GM12878 (cell line): ENCODE results near the gene NDUFB7.

Experiments
- MXI1 ChIP-seq: fragments of 150-350 bp; IDR thresholded peaks from 2 replicates; pipeline ENCODE4 v1.6.1; 2011; ENCODE audit warnings: low read depth, mild to moderate bottlenecking, inconsistent platforms, low read length, improper control_type of control experiment
- NFIC ChIP-seq: IDR thresholded peaks from 2 replicates; pipeline ENCODE4 v1.6.1; 2012; ENCODE audit warnings: low read depth, mild to moderate bottlenecking, inconsistent platforms, low read length, moderate library complexity
- POLR2AphosphoS5 ChIP-seq: IDR thresholded peaks from 2 replicates; pipeline ENCODE4 v1.6.1; 2011; ENCODE audit warnings: mild to moderate bottlenecking, low read length, inconsistent platforms

DNA sequence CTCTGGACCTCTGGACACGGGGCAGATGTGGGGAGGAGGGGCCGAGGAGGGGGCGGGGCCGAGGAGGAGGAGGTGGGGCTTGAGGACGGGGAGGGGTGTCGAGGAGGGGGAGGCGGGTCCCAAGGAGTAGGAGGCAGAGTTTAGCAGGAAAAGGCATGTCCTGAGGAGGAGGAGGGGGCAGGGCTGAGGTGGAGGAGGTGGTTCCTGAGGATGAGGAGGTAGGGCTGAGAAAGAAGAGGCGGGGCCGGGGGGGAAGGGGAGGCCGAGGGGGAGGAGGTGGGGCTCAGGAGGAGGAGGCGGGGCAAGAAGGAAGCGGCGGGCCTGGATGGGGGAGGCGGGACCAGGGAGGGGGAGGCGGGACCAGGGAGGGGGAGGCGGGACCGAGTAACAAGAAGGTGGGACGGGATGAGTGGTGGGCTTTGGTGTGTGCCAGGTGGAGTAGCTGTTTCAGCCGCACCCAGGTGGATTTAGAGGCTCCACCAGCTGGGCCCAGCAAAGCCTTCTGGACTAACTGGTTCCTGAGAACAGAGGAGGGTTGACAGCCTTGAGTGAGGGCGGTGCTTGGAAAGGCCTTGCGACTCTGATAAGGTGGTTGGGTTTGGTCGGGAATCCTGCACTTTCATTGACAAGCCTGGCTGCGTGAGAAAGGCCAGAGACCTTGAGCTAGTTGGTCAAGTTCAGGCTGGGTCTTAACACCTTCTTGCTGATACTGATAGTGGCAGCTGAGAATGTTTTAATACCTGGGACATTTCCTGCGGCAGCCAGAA is 34.8 kb downstream of the NDUFB7 start:
- TF ChIP-seq NFIC (no peak), MXI1 (no peak), POLR2AphosphoS5 (no peak)
